HepG2 (cell line): ENCODE results near the gene TPRN. TPM values are rescaled to one million over a fixed set of nuclear protein-coding genes. Genes with fewer than 3 reads are reported as not detected.

Experiments used
- HOXA7 ChIP-seq: sonication (generic); formaldehyde crosslinking; IDR thresholded peaks from 2 replicates; pipeline ENCODE4 v1.8.1; 2022; ENCODE audit warnings: mild to moderate bottlenecking, missing genetic modification reagents, moderate library complexity
- KDM2A ChIP-seq: sonication (generic); formaldehyde crosslinking; IDR thresholded peaks from 2 replicates; pipeline ENCODE4 v1.4.0; 2020; ENCODE audit warnings: low read depth, missing genetic modification reagents, borderline replicate concordance
- MYC ChIP-seq: sonication (generic); formaldehyde crosslinking; IDR thresholded peaks from 2 replicates; pipeline ENCODE4 v1.9.0; 2021; ENCODE audit warnings: missing genetic modification reagents, borderline replicate concordance
- NFKB2 ChIP-seq: sonication (generic); formaldehyde crosslinking; IDR thresholded peaks from 2 replicates; pipeline ENCODE4 v1.4.0; 2020; ENCODE audit warnings: missing genetic modification reagents, borderline replicate concordance
- SIN3A ChIP-seq: IDR thresholded peaks from 2 replicates; pipeline ENCODE4 v1.6.1; 2011; ENCODE audit warnings: low read depth, mild to moderate bottlenecking, control low read depth, low read length, borderline replicate concordance
- SOX13 ChIP-seq, 3 experiments: fragments of 450-650 bp in 1 of 3; sonication (generic) in 1 of 3; formaldehyde crosslinking in 1 of 3; IDR thresholded peaks in 2 of 3; conservative IDR thresholded peaks in 1 of 3; 2 replicates each; pipeline versions ENCODE4 v1.5.0 to v1.6.1; 2016 to 2020; ENCODE audit warnings: antibody characterized with exemption in 1 of 3, mild to moderate bottlenecking in 1 of 3, missing compliant biosample characterization in 1 of 3, missing genetic modification reagents in 1 of 3, moderate library complexity in 1 of 3
- TEAD3 ChIP-seq: optimal IDR thresholded peaks from 2 replicates; pipeline ENCODE3; 2016; ENCODE audit warnings: borderline replicate concordance
- ZC3H13 ChIP-seq: sonication (generic); formaldehyde crosslinking; IDR thresholded peaks from 2 replicates; pipeline ENCODE4 v1.8.1; 2023; ENCODE audit warnings: mild to moderate bottlenecking, missing genetic modification reagents, moderate library complexity
- ZKSCAN1 ChIP-seq: fragments of 150-350 bp; IDR thresholded peaks from 2 replicates; pipeline ENCODE4 v1.6.1; 2014; ENCODE audit warnings: low read length
- ZNF264 ChIP-seq: sonication (generic); formaldehyde crosslinking; IDR thresholded peaks from 2 replicates; pipeline ENCODE4 v1.4.0; 2020; ENCODE audit warnings: missing genetic modification reagents
- polyA plus RNA-seq, 8 experiments: library from polyadenylated mRNA; depleted of rRNA in 3 of 8; stranded (reverse) in 7 of 8; unstranded in 1 of 8; fragments of >200 nt; fragmentation: Illumina TruSeq in 4 of 8; extraction: Trizol in 4 of 8; gene quantifications; 2 replicates each; pipeline versions ENCODE4 v1.2.1 to v1.2.3, GENCODE V29; 2011 to 2016; ENCODE audit warnings: low read depth in 4 of 8, missing spikeins in 1 of 8, mixed read lengths in 1 of 8; ENCODE audit not compliant: insufficient read depth in 1 of 8
- total RNA-seq, 5 experiments: library from RNA; depleted of rRNA; stranded (reverse); fragments of >200 nt; fragmentation: Illumina TruSeq; extraction: Trizol; gene quantifications; 2 replicates each; pipeline ENCODE4 v1.2.3, GENCODE V29; 2016; ENCODE audit warnings: low read depth in 1 of 5
- TF ChIP-seq, protein P1 (sequence below), 2 experiments: sonication (generic) in 1 of 2; formaldehyde crosslinking in 1 of 2; IDR thresholded peaks; 2 replicates each; pipeline versions ENCODE4 v1.4.0 to v1.6.1; 2016 to 2020; ENCODE audit warnings: borderline replicate concordance in 1 of 2, low read depth in 1 of 2, mild to moderate bottlenecking in 1 of 2, missing genetic modification reagents in 1 of 2
- TF ChIP-seq, protein P2 (sequence below): sonication (generic); formaldehyde crosslinking; IDR thresholded peaks from 2 replicates; pipeline ENCODE4 v1.4.0; 2020; ENCODE audit warnings: missing genetic modification reagents
- TF ChIP-seq, protein P3 (sequence below): sonication (generic); formaldehyde crosslinking; IDR thresholded peaks from 2 replicates; pipeline ENCODE4 v1.4.0; 2020; ENCODE audit warnings: missing genetic modification reagents
- TF ChIP-seq, protein P4 (sequence below): sonication (generic); formaldehyde crosslinking; IDR thresholded peaks from 2 replicates; pipeline ENCODE4 v1.4.0; 2020; ENCODE audit warnings: mild to moderate bottlenecking, missing genetic modification reagents, borderline replicate concordance

TPRN gene
- total and polyA plus RNA-seq, 2 of the 13 experiments (the other 11 are each of a cell fraction or from before 2014, with no cell fraction given), result 10.1 to 19.2 TPM

DNA sequence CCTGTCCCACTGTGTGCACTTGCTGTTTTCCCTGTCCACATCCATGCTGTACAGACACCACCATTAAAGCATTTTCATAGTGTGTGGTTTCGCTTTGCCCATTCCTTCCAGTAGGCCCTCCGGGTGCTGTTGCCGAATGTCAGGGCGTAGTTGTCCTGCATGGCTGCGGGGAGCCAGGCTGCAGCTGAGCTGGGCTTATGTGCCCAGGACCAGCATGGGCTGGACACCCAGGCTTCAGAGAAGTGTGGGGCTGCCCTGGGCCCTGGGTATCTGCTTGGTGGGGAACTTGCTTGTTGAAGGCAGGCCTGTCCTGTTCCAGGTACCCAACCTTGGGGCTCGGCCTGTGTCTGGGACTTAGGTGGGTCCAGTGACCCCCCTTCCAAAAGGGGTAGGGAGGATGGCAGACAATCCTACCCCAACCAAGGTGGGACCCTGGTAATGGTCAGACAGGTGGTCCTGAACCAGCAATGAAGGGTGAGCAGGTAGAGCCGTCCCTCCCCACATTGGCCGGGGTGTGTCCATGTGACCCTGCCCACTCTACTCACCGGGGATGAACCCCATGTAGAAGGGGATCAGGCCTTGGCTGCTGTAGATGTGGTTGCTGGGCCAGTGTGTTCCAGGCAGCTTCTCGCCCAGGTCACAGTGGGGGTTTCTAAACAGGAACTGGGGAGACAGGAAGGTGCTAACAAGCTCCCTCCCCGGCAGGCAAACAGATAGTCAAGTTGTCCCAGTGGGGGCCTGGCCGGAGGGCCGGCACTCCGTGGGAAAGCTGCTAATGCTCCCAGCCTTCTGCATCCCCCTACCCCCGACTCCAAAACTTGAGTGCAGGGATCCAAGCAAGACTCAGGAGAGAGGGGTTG, 43.3 kb upstream of the TPRN start (continued):
- TF ChIP-seq, protein P1, sequence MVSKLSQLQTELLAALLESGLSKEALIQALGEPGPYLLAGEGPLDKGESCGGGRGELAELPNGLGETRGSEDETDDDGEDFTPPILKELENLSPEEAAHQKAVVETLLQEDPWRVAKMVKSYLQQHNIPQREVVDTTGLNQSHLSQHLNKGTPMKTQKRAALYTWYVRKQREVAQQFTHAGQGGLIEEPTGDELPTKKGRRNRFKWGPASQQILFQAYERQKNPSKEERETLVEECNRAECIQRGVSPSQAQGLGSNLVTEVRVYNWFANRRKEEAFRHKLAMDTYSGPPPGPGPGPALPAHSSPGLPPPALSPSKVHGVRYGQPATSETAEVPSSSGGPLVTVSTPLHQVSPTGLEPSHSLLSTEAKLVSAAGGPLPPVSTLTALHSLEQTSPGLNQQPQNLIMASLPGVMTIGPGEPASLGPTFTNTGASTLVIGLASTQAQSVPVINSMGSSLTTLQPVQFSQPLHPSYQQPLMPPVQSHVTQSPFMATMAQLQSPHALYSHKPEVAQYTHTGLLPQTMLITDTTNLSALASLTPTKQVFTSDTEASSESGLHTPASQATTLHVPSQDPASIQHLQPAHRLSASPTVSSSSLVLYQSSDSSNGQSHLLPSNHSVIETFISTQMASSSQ (IDR thresholded peaks at IDR 0.05; ENCODE audit: low read depth), result no peak
- TF ChIP-seq, protein P1 (CRISPR knock-in tag; IDR thresholded peaks at IDR 0.05; ENCODE audit: borderline replicate concordance), result peak; percentile 35; the same call in 1 of the 2 replicates
- TF ChIP-seq, protein P2, sequence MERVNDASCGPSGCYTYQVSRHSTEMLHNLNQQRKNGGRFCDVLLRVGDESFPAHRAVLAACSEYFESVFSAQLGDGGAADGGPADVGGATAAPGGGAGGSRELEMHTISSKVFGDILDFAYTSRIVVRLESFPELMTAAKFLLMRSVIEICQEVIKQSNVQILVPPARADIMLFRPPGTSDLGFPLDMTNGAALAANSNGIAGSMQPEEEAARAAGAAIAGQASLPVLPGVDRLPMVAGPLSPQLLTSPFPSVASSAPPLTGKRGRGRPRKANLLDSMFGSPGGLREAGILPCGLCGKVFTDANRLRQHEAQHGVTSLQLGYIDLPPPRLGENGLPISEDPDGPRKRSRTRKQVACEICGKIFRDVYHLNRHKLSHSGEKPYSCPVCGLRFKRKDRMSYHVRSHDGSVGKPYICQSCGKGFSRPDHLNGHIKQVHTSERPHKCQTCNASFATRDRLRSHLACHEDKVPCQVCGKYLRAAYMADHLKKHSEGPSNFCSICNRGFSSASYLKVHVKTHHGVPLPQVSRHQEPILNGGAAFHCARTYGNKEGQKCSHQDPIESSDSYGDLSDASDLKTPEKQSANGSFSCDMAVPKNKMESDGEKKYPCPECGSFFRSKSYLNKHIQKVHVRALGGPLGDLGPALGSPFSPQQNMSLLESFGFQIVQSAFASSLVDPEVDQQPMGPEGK (CRISPR knock-in tag), result peak; percentile 48; the same call in 1 of the 2 replicates
- peak; percentile 46; the same call in 1 of the 2 replicates for TF ChIP-seq MYC (CRISPR knock-in tag)
- 0 out of 2 replicates have a peak, but pooled peaks have one; percentile 25 for TF ChIP-seq NFKB2 (CRISPR knock-in tag)
- peak; percentile 36 for TF ChIP-seq TEAD3 (CRISPR knock-in tag)
- TF ChIP-seq ZNF264 (CRISPR knock-in tag), result no peak
- 0 out of 2 replicates have a peak, but pooled peaks have one; percentile 65 for TF ChIP-seq HOXA7 (CRISPR knock-in tag)
- TF ChIP-seq, protein P3, sequence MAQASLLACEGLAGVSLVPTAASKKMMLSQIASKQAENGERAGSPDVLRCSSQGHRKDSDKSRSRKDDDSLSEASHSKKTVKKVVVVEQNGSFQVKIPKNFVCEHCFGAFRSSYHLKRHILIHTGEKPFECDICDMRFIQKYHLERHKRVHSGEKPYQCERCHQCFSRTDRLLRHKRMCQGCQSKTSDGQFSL (CRISPR knock-in tag), result 0 out of 2 replicates have a peak, but pooled peaks have one; percentile 20
- TF ChIP-seq, protein P4, sequence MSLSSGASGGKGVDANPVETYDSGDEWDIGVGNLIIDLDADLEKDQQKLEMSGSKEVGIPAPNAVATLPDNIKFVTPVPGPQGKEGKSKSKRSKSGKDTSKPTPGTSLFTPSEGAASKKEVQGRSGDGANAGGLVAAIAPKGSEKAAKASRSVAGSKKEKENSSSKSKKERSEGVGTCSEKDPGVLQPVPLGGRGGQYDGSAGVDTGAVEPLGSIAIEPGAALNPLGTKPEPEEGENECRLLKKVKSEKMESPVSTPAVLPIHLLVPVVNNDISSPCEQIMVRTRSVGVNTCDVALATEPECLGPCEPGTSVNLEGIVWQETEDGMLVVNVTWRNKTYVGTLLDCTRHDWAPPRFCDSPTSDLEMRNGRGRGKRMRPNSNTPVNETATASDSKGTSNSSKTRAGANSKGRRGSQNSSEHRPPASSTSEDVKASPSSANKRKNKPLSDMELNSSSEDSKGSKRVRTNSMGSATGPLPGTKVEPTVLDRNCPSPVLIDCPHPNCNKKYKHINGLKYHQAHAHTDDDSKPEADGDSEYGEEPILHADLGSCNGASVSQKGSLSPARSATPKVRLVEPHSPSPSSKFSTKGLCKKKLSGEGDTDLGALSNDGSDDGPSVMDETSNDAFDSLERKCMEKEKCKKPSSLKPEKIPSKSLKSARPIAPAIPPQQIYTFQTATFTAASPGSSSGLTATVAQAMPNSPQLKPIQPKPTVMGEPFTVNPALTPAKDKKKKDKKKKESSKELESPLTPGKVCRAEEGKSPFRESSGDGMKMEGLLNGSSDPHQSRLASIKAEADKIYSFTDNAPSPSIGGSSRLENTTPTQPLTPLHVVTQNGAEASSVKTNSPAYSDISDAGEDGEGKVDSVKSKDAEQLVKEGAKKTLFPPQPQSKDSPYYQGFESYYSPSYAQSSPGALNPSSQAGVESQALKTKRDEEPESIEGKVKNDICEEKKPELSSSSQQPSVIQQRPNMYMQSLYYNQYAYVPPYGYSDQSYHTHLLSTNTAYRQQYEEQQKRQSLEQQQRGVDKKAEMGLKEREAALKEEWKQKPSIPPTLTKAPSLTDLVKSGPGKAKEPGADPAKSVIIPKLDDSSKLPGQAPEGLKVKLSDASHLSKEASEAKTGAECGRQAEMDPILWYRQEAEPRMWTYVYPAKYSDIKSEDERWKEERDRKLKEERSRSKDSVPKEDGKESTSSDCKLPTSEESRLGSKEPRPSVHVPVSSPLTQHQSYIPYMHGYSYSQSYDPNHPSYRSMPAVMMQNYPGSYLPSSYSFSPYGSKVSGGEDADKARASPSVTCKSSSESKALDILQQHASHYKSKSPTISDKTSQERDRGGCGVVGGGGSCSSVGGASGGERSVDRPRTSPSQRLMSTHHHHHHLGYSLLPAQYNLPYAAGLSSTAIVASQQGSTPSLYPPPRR (CRISPR knock-in tag), result peak; percentile 15; the same call in 1 of the 2 replicates
- TF ChIP-seq ZKSCAN1, result 0 out of 2 replicates have a peak, but pooled peaks have one; percentile 34
- peak; percentile 90 for TF ChIP-seq KDM2A
- 0 out of 2 replicates have a peak, but pooled peaks have one; percentile 14 for TF ChIP-seq SIN3A
- TF ChIP-seq ZC3H13 (CRISPR knock-in tag), result peak; percentile 100
- 0 out of 2 replicates have a peak, but pooled peaks have one; percentile 49 for TF ChIP-seq SOX13 (IDR thresholded peaks at IDR 0.05)
- TF ChIP-seq SOX13 (CRISPR knock-in tag; conservative IDR thresholded peaks at IDR 0.05 in 1 of 2, IDR thresholded peaks at IDR 0.05 in 1 of 2), result no peak
